ENCODE results near the gene CALD1. TPM values are rescaled to one million over a fixed set of nuclear protein-coding genes. Genes with fewer than 3 reads are reported as not detected.

CALD1 gene
- total and polyA plus RNA-seq, 2 experiments from 2014 or later, result 132 to 842 TPM

DNA sequence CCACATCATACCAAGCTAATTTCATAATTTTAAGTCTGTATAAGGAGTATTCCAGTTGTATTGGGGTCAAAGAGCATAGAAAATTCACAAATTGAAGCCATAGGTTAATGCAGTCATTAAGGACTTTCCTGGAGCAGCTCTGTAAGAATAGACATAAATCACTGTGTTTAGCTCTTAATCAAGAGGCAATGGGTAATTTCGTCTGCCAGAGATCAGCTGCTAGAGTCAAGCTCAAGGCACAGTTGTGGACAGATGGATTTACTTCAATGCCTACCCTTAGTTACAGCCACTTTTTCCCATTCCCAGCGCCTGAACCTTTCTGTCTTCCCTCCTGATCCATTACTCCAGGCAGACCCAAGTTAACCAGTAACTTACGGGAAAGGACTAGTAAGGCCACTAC lies 166.3 kb downstream of the CALD1 start:
- Histone ChIP-seq H3F3A (replicated peaks; ENCODE audit: low read depth) (no peaks in the 10 kb centered on the region), H4K20me1 (replicated peaks; ENCODE audit: insufficient read depth) (no peaks in the 10 kb centered on the region), H3K4me3 (no peak overlapping the region), H3K9me2 (ENCODE audit: insufficient read depth) (no peaks in the 10 kb centered on the region), H3K27ac (ENCODE audit: low read depth) (no peak overlapping the region), H2AFZ (no peak overlapping the region), H3K36me3 (ENCODE audit: insufficient read depth) (peaks cover 28% of the 10 kb centered on the region), H3K79me2 (replicated peaks; ENCODE audit: insufficient read depth) (no peaks in the 10 kb centered on the region), H3K4me2 (no peak overlapping the region), H3K27me3 (ENCODE audit: insufficient read depth) (no peaks in the 10 kb centered on the region), H3K4me1 (ENCODE audit: insufficient read depth) (no peaks in the 10 kb centered on the region)
- ATAC-seq, result no peak
- H3K27ac Mint-ChIP-seq, result no peak overlapping the region
- H3K27me3 Mint-ChIP-seq (ENCODE audit: insufficient read depth, low read depth, poor library complexity), result peaks cover 4% of the 10 kb centered on the region
- no peaks in the 10 kb centered on the region for H3K9me3 Mint-ChIP-seq
- no peak for DNase-seq (ENCODE audit: low spot score)
- H3K4me1 Mint-ChIP-seq, result peaks cover 19% of the 10 kb centered on the region
- peaks cover 35% of the 10 kb centered on the region for H3K36me3 Mint-ChIP-seq (ENCODE audit: low read depth)
- no peak overlapping the region for H3K4me3 Mint-ChIP-seq
- TF ChIP-seq EZH2phosphoT487 (IDR thresholded peaks at IDR 0.05; ENCODE audit: unreplicated experiment) (no peak), ZNF114 (CRISPR knock-in tag; IDR thresholded peaks at IDR 0.05) (no peak), NANOG (IDR thresholded peaks at IDR 0.05; ENCODE audit: borderline replicate concordance) (no peak), ZNF331 (CRISPR knock-in tag; IDR thresholded peaks at IDR 0.05; ENCODE audit: low read depth) (no peak), CREB1 (CRISPR knock-in tag; IDR thresholded peaks at IDR 0.05; ENCODE audit: low read depth) (no peak), ZNF462 (CRISPR knock-in tag; IDR thresholded peaks at IDR 0.05) (no peak), JUNB (IDR thresholded peaks at IDR 0.05; ENCODE audit: unreplicated experiment) (no peak), EZH2 (IDR thresholded peaks at IDR 0.05; ENCODE audit: low read depth, unreplicated experiment) (no peak), STAT1 (IDR thresholded peaks at IDR 0.05; ENCODE audit: unreplicated experiment) (no peak), POLR2AphosphoS5 (IDR thresholded peaks at IDR 0.05; ENCODE audit: low read depth) (no peak), REST (IDR thresholded peaks at IDR 0.05; ENCODE audit: unreplicated experiment) (no peak)
- TF ChIP-seq, protein P1, sequence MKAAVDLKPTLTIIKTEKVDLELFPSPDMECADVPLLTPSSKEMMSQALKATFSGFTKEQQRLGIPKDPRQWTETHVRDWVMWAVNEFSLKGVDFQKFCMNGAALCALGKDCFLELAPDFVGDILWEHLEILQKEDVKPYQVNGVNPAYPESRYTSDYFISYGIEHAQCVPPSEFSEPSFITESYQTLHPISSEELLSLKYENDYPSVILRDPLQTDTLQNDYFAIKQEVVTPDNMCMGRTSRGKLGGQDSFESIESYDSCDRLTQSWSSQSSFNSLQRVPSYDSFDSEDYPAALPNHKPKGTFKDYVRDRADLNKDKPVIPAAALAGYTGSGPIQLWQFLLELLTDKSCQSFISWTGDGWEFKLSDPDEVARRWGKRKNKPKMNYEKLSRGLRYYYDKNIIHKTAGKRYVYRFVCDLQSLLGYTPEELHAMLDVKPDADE (IDR thresholded peaks at IDR 0.05), result no peak
- TF ChIP-seq, protein P2, sequence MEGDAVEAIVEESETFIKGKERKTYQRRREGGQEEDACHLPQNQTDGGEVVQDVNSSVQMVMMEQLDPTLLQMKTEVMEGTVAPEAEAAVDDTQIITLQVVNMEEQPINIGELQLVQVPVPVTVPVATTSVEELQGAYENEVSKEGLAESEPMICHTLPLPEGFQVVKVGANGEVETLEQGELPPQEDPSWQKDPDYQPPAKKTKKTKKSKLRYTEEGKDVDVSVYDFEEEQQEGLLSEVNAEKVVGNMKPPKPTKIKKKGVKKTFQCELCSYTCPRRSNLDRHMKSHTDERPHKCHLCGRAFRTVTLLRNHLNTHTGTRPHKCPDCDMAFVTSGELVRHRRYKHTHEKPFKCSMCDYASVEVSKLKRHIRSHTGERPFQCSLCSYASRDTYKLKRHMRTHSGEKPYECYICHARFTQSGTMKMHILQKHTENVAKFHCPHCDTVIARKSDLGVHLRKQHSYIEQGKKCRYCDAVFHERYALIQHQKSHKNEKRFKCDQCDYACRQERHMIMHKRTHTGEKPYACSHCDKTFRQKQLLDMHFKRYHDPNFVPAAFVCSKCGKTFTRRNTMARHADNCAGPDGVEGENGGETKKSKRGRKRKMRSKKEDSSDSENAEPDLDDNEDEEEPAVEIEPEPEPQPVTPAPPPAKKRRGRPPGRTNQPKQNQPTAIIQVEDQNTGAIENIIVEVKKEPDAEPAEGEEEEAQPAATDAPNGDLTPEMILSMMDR (conservative IDR thresholded peaks at IDR 0.05; ENCODE audit: low read depth in 2 of 2), result no peak

Data from GM23338 (cell line).